ENCODE measurements around the gene KIF21B.

The KIF21B gene

DNA sequence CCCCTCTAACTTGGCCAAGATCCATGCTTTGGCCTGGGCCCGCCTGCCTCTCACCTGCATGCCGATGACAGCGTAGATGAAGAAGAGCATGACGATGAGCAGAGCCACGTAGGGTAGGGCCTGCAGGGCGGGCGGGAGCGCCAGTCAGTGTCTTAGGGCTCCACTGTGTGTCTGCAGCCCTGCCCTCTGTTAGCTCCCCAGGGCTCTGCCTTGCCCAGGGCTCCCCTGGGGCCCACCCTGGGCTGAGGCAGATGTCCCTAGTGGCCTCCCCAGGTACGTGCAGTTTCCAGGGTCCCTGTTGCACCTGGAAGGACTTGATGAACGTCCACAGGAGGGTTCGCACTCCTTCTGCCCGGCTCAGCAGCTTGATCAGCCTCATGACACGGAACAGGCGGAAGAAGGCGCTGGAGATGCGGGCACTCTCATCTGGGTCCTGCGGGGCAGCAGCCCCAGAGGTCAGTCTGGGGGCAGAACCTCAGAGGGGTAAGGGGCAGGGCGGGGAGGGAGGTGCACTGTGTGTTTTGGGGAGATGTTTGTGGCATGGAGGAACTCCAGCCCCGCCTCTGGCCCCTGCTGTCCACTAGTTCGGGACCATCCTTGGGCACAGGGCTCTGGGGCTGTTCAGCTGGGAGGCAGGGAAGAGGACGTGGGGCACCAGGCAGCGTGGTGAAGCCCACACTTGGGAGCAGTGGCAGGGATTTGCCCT, 29.8 kb upstream of the KIF21B start:
- TF ChIP-seq EZH2phosphoT487 (IDR thresholded peaks at IDR 0.05; ENCODE audit: low read depth): no peak
- TF ChIP-seq, protein P1, sequence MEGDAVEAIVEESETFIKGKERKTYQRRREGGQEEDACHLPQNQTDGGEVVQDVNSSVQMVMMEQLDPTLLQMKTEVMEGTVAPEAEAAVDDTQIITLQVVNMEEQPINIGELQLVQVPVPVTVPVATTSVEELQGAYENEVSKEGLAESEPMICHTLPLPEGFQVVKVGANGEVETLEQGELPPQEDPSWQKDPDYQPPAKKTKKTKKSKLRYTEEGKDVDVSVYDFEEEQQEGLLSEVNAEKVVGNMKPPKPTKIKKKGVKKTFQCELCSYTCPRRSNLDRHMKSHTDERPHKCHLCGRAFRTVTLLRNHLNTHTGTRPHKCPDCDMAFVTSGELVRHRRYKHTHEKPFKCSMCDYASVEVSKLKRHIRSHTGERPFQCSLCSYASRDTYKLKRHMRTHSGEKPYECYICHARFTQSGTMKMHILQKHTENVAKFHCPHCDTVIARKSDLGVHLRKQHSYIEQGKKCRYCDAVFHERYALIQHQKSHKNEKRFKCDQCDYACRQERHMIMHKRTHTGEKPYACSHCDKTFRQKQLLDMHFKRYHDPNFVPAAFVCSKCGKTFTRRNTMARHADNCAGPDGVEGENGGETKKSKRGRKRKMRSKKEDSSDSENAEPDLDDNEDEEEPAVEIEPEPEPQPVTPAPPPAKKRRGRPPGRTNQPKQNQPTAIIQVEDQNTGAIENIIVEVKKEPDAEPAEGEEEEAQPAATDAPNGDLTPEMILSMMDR (IDR thresholded peaks at IDR 0.05; ENCODE audit: low read depth, low read length): no peak; the same call in 1 of the 2 replicates
- peaks cover 29% of the 10 kb centered on the region for H3K4me1 ChIP-seq (ENCODE audit: low read length)
- H3K9ac ChIP-seq (ENCODE audit: low read length): no peak overlapping the region
- no peak overlapping the region for H2AFZ ChIP-seq (ENCODE audit: low read depth, low read length)
- H3K27ac ChIP-seq (ENCODE audit: low read length): no peak overlapping the region
- H4K20me1 ChIP-seq (ENCODE audit: insufficient read depth, low read length): no peaks in the 10 kb centered on the region
- H3K9me3 ChIP-seq (ENCODE audit: insufficient read depth, low read length): no peaks in the 10 kb centered on the region
- peaks cover 17% of the 10 kb centered on the region for H3K27me3 ChIP-seq (ENCODE audit: low read depth, low read length)
- no peak overlapping the region for H3K4me3 ChIP-seq (ENCODE audit: low read length)
- H3K79me2 ChIP-seq (ENCODE audit: low read length): no peaks in the 10 kb centered on the region
- H3K4me2 ChIP-seq (ENCODE audit: low read length): no peak overlapping the region
- H3K36me3 ChIP-seq (replicated peaks; ENCODE audit: low read depth, low read length): no peaks in the 10 kb centered on the region

- H4K20me1 ChIP-seq (ENCODE audit: insufficient read depth, low read length): no peaks in the 10 kb centered on the region
- no peak overlapping the region for H3K27ac ChIP-seq (ENCODE audit: low read length)
- H2AFZ ChIP-seq (ENCODE audit: low read depth, low read length): no peak overlapping the region
- no peaks in the 10 kb centered on the region for H3K79me2 ChIP-seq (ENCODE audit: low read length)
- no peak overlapping the region for H3K4me2 ChIP-seq (ENCODE audit: low read length)
- no peak for TF ChIP-seq EZH2phosphoT487 (IDR thresholded peaks at IDR 0.05; ENCODE audit: low read depth)
- TF ChIP-seq, protein P1 (IDR thresholded peaks at IDR 0.05; ENCODE audit: low read depth, low read length): no peak
- peaks cover 36% of the 10 kb centered on the region for H3K27me3 ChIP-seq (ENCODE audit: low read depth, low read length)
- H3K36me3 ChIP-seq (replicated peaks; ENCODE audit: low read depth, low read length): no peaks in the 10 kb centered on the region
- no peak overlapping the region for H3K9ac ChIP-seq (ENCODE audit: low read length)
- no peaks in the 10 kb centered on the region for H3K9me3 ChIP-seq (ENCODE audit: insufficient read depth, low read length)
- peaks cover 13% of the 10 kb centered on the region for H3K4me1 ChIP-seq (ENCODE audit: low read length)
- no peak overlapping the region for H3K4me3 ChIP-seq (ENCODE audit: low read length)
These were observed 27.9 kb upstream of the KIF21B start for GRCh38 chr1:201051399-201051798.

- Histone ChIP-seq H3K36me3 (replicated peaks; ENCODE audit: low read depth, low read length) (no peaks in the 10 kb centered on the region), H3K27me3 (ENCODE audit: low read depth, low read length) (peaks cover 37% of the 10 kb centered on the region), H3K4me2 (ENCODE audit: low read length) (no peak overlapping the region), H3K9ac (ENCODE audit: low read length) (no peak overlapping the region), H4K20me1 (ENCODE audit: insufficient read depth, low read length) (no peaks in the 10 kb centered on the region), H3K27ac (ENCODE audit: low read length) (no peak overlapping the region), H3K4me3 (ENCODE audit: low read length) (no peak overlapping the region), H3K9me3 (ENCODE audit: insufficient read depth, low read length) (no peaks in the 10 kb centered on the region), H3K79me2 (ENCODE audit: low read length) (no peaks in the 10 kb centered on the region), H2AFZ (ENCODE audit: low read depth, low read length) (no peak overlapping the region), H3K4me1 (ENCODE audit: low read length) (peaks cover 6% of the 10 kb centered on the region)
- no peak for TF ChIP-seq EZH2phosphoT487 (IDR thresholded peaks at IDR 0.05; ENCODE audit: low read depth)
- TF ChIP-seq, protein P1 (IDR thresholded peaks at IDR 0.05; ENCODE audit: low read depth, low read length): no peak
These were observed 27.2 kb upstream of the KIF21B start for GRCh38 chr1:201050515-201051277.

GRCh38 chr1:201049248-201049831, 25.8 kb upstream of the KIF21B start:
- H3K9ac ChIP-seq (ENCODE audit: low read length): no peak overlapping the region
- H3K9me3 ChIP-seq (ENCODE audit: insufficient read depth, low read length): no peaks in the 10 kb centered on the region
- no peak overlapping the region for H2AFZ ChIP-seq (ENCODE audit: low read depth, low read length)
- no peak overlapping the region for H3K4me2 ChIP-seq (ENCODE audit: low read length)
- no peaks in the 10 kb centered on the region for H3K36me3 ChIP-seq (replicated peaks; ENCODE audit: low read depth, low read length)
- H3K27me3 ChIP-seq (ENCODE audit: low read depth, low read length): peaks cover 43% of the 10 kb centered on the region
- no peak overlapping the region for H3K27ac ChIP-seq (ENCODE audit: low read length)
- no peaks in the 10 kb centered on the region for H3K4me1 ChIP-seq (ENCODE audit: low read length)
- H4K20me1 ChIP-seq (ENCODE audit: insufficient read depth, low read length): no peaks in the 10 kb centered on the region
- TF ChIP-seq, protein P1 (IDR thresholded peaks at IDR 0.05; ENCODE audit: low read depth, low read length): no peak
- TF ChIP-seq EZH2phosphoT487 (IDR thresholded peaks at IDR 0.05; ENCODE audit: low read depth): no peak
- no peak overlapping the region for H3K4me3 ChIP-seq (ENCODE audit: low read length)
- H3K79me2 ChIP-seq (ENCODE audit: low read length): no peaks in the 10 kb centered on the region

All from OCI-LY3 (cell line).